Stimulated activated CD8-positive, alpha-beta memory T cell treated with anti-CD3 and anti-CD28 coated beads, Interleukin-12 subunit alpha, Interleukin-12 subunit beta, amount 100 ng/mL, for 4 hours (primary cell): Measurements from ENCODE around the gene TMEM178B.
"Not testable (repeated sequence)": the region's sequence is repeated elsewhere in the genome, so short reads cannot be mapped to it uniquely, and the experiment has no call there.

Source experiments
- DNase-seq: peaks from one replicate; pipeline ENCODE4 v3.0.0-alpha.2; 2020; ENCODE audit warnings: low read depth

Gene TMEM178B

GRCh38 chr7:141184532-141185190, 110.8 kb downstream of the TMEM178B start:
- DNase-seq: no peak

- DNase-seq: no peak
Observed at GRCh38 chr7:141185369-141185967, 111.6 kb downstream of the TMEM178B start.

GRCh38 chr7:141189231-141189630, 115.4 kb downstream of the TMEM178B start:
- no peak for DNase-seq

- no peak for DNase-seq
Observed at GRCh38 chr7:141190495-141190894, 116.6 kb downstream of the TMEM178B start.

- no peak for DNase-seq
Observed at GRCh38 chr7:141191277-141191676, 117.4 kb downstream of the TMEM178B start.

GRCh38 chr7:141193066-141193465, 119.2 kb downstream of the TMEM178B start:
- DNase-seq: no peak

- DNase-seq: not testable (repeated sequence)
Observed at GRCh38 chr7:141195722-141196121, 121.9 kb downstream of the TMEM178B start.

GRCh38 chr7:141198194-141198958, 124.5 kb downstream of the TMEM178B start:
- no peak for DNase-seq

- DNase-seq: no peak
Observed at GRCh38 chr7:141200191-141201108, 126.6 kb downstream of the TMEM178B start.

GRCh38 chr7:141201145-141201885, 127.5 kb downstream of the TMEM178B start:
- DNase-seq: no peak

- DNase-seq: no peak
Observed at GRCh38 chr7:141202535-141202934, 128.7 kb downstream of the TMEM178B start.

GRCh38 chr7:141203177-141203576, 129.3 kb downstream of the TMEM178B start:
- DNase-seq: no peak

GRCh38 chr7:141203586-141203985, 129.7 kb downstream of the TMEM178B start:
- no peak for DNase-seq

- no peak for DNase-seq
Observed at GRCh38 chr7:141207661-141208060, 133.8 kb downstream of the TMEM178B start.

- no peak for DNase-seq
Observed at GRCh38 chr7:141208539-141208938, 134.7 kb downstream of the TMEM178B start.

- DNase-seq: no peak
Observed at GRCh38 chr7:141209454-141209853, 135.6 kb downstream of the TMEM178B start.

- DNase-seq: no peak
Observed at GRCh38 chr7:141210862-141211261, 137.0 kb downstream of the TMEM178B start.

GRCh38 chr7:141213226-141213625, 139.4 kb downstream of the TMEM178B start:
- no peak for DNase-seq

- no peak for DNase-seq
Observed at GRCh38 chr7:141217938-141218337, 144.1 kb downstream of the TMEM178B start.

- no peak for DNase-seq
Observed at GRCh38 chr7:141218941-141219340, 145.1 kb downstream of the TMEM178B start.

GRCh38 chr7:141220263-141220880, 146.5 kb downstream of the TMEM178B start:
- DNase-seq: no peak
